NCI-H1436 (cell line): ENCODE measurements around the gene GPR149.

Source experiments
- DNase-seq: peaks from one replicate; lab custom pipeline; 2025; lab: John Stamatoyannopoulos, UW

Gene GPR149

GRCh38 chr3:154338570-154338969 lies 91.4 kb downstream of the GPR149 start:
- no peak for DNase-seq

- DNase-seq, result no peak
These were observed 92.0 kb downstream of the GPR149 start for GRCh38 chr3:154338008-154338407.

- peak; percentile 50 for DNase-seq
These were observed 95.0 kb downstream of the GPR149 start for GRCh38 chr3:154334973-154335420.

- DNase-seq, result no peak
These were observed 102.1 kb downstream of the GPR149 start for GRCh38 chr3:154327871-154328270.

- DNase-seq, result peak; percentile 10
These were observed 105.1 kb downstream of the GPR149 start for GRCh38 chr3:154324919-154325318.

- peak; percentile 97 for DNase-seq
These were observed 105.9 kb downstream of the GPR149 start, which contains the start of gene DHX36 for GRCh38 chr3:154323891-154324738. DHX36 (minus strand) TSS chr3:154324487; CDS start chr3:154324416, 71 bp downstream.

- no peak for DNase-seq
These were observed 112.8 kb downstream of the GPR149 start for GRCh38 chr3:154316974-154317767.

GRCh38 chr3:154314152-154314551 lies 115.8 kb downstream of the GPR149 start:
- DNase-seq, result no peak

GRCh38 chr3:154310840-154311239 lies 119.2 kb downstream of the GPR149 start:
- DNase-seq, result no peak

- no peak for DNase-seq
These were observed 122.6 kb downstream of the GPR149 start for GRCh38 chr3:154307363-154307762.

GRCh38 chr3:154304936-154305335 lies 125.1 kb downstream of the GPR149 start:
- DNase-seq, result no peak

GRCh38 chr3:154304116-154304786 lies 125.7 kb downstream of the GPR149 start:
- no peak for DNase-seq

- no peak for DNase-seq
These were observed 128.4 kb downstream of the GPR149 start for GRCh38 chr3:154301561-154301960.

- no peak for DNase-seq
These were observed 136.0 kb downstream of the GPR149 start for GRCh38 chr3:154294016-154294415.

- no peak for DNase-seq
These were observed 139.8 kb downstream of the GPR149 start for GRCh38 chr3:154290187-154290586.
